Measurements from ENCODE around the gene PCDHA13.
"Not testable (repeated sequence)": the region's sequence is repeated elsewhere in the genome, so short reads cannot be mapped to it uniquely, and the experiment has no call there.

The PCDHA13 gene

DNA sequence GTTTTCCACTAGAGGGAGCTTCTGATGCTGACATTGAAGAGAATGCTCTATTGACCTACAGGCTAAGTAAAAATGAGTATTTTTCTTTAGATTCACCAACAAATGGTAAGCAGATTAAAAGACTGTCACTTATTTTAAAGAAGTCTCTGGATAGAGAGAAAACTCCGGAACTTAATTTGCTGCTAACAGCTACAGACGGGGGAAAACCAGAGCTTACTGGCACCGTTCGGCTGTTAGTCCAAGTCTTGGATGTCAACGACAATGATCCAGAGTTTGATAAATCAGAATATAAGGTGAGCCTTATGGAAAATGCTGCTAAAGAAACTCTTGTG, 12.4 kb upstream of the PCDHA13 start:
- no peak for DNase-seq (ENCODE audit: extremely low spot score)
- TF ChIP-seq HDGF (IDR thresholded peaks at IDR 0.05; ENCODE audit: borderline replicate concordance) (no peak), CTBP1 (IDR thresholded peaks at IDR 0.05; ENCODE audit: borderline replicate concordance) (no peak), ZNF384 (IDR thresholded peaks at IDR 0.05) (no peak)
- POLR2A ChIA-PET = interaction anchor here (1.3 to 1.4 kb wide), 2 partner anchors 57 to 171 kb away, joined by 4 to 33 read pairs; no protein-coding TSS in a partner anchor
- CTCF ChIA-PET = interaction anchor here (0.6 to 2.3 kb wide), 20 partner anchors 8 to 312 kb away, joined by 3 to 80 read pairs (median 5); partner anchors contain the start of genes PCDHA1, PCDHA10, PCDHA8 and PCDHAC1

DNA sequence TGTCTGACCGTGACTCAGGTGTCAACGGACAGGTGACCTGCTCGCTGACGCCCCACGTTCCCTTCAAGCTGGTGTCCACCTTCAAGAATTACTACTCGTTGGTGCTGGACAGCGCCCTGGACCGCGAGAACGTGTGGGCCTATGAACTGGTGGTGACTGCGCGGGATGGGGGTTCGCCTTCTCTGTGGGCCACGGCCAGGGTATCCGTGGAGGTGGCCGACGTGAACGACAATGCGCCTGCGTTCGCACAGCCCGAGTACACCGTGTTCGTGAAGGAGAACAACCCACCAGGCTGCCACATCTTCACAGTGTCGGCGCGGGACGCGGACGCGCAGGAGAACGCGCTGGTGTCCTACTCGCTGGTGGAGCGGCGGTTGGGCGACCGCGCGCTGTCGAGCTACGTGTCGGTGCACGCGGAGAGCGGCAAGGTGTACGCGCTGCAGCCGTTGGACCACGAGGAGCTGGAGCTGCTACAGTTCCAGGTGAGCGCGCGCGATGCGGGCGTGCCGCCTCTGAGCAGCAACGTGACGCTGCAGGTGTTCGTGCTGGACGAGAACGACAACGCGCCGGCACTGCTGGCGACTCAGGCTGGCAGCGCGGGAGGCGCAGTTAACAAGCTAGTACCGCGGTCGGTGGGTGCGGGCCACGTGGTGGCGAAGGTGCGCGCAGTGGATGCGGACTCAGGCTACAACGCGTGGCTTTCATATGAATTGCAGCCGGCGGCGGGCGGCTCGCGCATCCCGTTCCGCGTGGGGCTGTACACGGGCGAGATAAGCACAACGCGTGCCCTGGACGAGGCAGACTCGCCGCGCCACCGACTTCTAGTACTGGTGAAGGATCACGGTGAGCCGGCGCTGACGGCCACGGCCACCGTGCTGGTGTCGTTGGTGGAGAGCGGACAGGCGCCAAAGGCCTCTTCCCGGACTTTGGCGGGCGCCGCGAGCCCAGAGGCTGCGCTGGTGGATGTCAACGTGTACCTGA, 11.4 kb upstream of the PCDHA13 start:
- POLR2A ChIA-PET = no interaction called here

GRCh38 chr5:140875085-140876065, 6.5 kb upstream of the PCDHA13 start, which contains the start of gene PCDHA12:
Gene PCDHA12, plus strand, starts transcription at chr5:140875308. Its CDS starts 165 bp downstream, at chr5:140875473.
- no peak for TF ChIP-seq NFRKB (IDR thresholded peaks at IDR 0.05)
- TF ChIP-seq HDGF (IDR thresholded peaks at IDR 0.05; ENCODE audit: borderline replicate concordance) = no peak
- TF ChIP-seq BHLHE40 (IDR thresholded peaks at IDR 0.05; ENCODE audit: borderline replicate concordance) = no peak
- TF ChIP-seq FOXM1 (IDR thresholded peaks at IDR 0.05; ENCODE audit: borderline replicate concordance) = no peak
- no peak for TF ChIP-seq CTBP1 (IDR thresholded peaks at IDR 0.05; ENCODE audit: borderline replicate concordance)
- TF ChIP-seq SP1 (IDR thresholded peaks at IDR 0.05) = no peak
- TF ChIP-seq L3MBTL2 (conservative IDR thresholded peaks at IDR 0.05) = no peak
- TF ChIP-seq PKNOX1 (IDR thresholded peaks at IDR 0.05) = no peak
- TF ChIP-seq FOXK2 (IDR thresholded peaks at IDR 0.05) = no peak
- TF ChIP-seq ELF4 (IDR thresholded peaks at IDR 0.05) = no peak
- no peak for TF ChIP-seq ZNF384 (IDR thresholded peaks at IDR 0.05)
- TF ChIP-seq ARNT (IDR thresholded peaks at IDR 0.05) = no peak
- TF ChIP-seq FOXA1 (IDR thresholded peaks at IDR 0.05) = no peak
- TF ChIP-seq LEF1 (IDR thresholded peaks at IDR 0.05; ENCODE audit: borderline replicate concordance) = no peak
- TF ChIP-seq SUZ12 (IDR thresholded peaks at IDR 0.05) = no peak
- TF ChIP-seq TARDBP (IDR thresholded peaks at IDR 0.05) = no peak
- ChIA-PET POLR2A (no interaction called here), CTCF (no interaction called here)
- no peak for DNase-seq (ENCODE audit: extremely low spot score)

More for the DNA sequence above, 11.4 kb upstream of the PCDHA13 start:
- CTCF ChIA-PET = interaction anchor here (0.6 to 2.3 kb wide), 8 partner anchors 9 to 175 kb away, joined by 3 to 80 read pairs (median 6); partner anchors contain the start of genes PCDHA10 and PCDHAC1
- DNase-seq (ENCODE audit: extremely low spot score) = no peak
- no peak for TF ChIP-seq L3MBTL2 (conservative IDR thresholded peaks at IDR 0.05)

DNA sequence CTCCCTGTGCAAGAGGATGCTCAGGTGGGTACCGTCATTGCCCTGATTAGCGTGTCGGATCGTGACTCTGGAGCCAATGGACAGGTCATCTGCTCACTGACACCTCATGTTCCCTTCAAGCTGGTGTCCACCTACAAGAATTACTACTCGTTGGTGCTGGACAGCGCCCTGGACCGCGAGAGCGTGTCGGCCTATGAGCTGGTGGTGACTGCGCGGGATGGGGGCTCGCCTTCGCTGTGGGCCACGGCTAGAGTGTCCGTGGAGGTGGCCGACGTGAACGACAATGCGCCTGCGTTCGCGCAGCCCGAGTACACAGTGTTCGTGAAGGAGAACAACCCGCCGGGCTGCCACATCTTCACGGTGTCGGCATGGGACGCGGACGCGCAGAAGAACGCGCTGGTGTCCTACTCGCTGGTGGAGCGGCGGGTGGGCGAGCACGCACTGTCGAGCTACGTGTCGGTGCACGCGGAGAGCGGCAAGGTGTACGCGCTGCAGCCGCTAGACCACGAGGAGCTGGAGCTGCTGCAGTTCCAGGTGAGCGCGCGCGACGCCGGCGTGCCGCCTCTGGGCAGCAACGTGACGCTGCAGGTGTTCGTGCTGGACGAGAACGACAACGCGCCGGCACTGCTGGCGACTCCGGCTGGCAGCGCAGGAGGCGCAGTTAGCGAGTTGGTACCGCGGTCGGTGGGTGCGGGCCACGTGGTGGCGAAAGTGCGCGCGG, 5.2 kb upstream of the PCDHA13 start:
- CTCF ChIA-PET = not testable (repeated sequence)

GRCh38 chr5:140877262-140877581, 4.7 kb upstream of the PCDHA13 start:
- ChIA-PET POLR2A (no interaction called here), CTCF (no interaction called here)
- DNase-seq (ENCODE audit: extremely low spot score) = no peak

More for the DNA sequence above, 5.2 kb upstream of the PCDHA13 start:
- DNase-seq (ENCODE audit: extremely low spot score); POLR2A ChIA-PET: not testable (repeated sequence)

DNA sequence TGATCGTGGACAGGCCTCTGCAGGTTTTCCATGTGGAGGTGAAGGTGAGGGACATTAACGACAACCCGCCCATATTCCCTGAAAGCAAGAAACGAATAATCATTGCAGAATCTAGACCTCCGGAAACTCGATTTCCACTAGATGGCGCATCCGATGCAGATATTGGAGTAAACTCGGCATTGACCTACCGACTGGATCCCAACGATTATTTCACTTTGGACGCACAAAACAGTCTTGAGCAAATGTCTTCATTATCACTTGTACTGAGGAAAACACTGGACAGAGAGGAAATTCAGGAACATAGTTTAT, 621 bp downstream of the PCDHA13 start:
- no peak for DNase-seq (ENCODE audit: extremely low spot score)
- ChIA-PET POLR2A (no interaction called here), CTCF (no interaction called here)
- TF ChIP-seq LEF1 (IDR thresholded peaks at IDR 0.05; ENCODE audit: borderline replicate concordance) (no peak), TARDBP (IDR thresholded peaks at IDR 0.05) (no peak), SP1 (IDR thresholded peaks at IDR 0.05) (no peak), CTBP1 (IDR thresholded peaks at IDR 0.05; ENCODE audit: borderline replicate concordance) (no peak), SUZ12 (IDR thresholded peaks at IDR 0.05) (no peak), FOXK2 (IDR thresholded peaks at IDR 0.05) (no peak), ARNT (IDR thresholded peaks at IDR 0.05) (no peak), ZNF384 (IDR thresholded peaks at IDR 0.05) (no peak), BHLHE40 (IDR thresholded peaks at IDR 0.05; ENCODE audit: borderline replicate concordance) (no peak), HDGF (IDR thresholded peaks at IDR 0.05; ENCODE audit: borderline replicate concordance) (no peak), NFRKB (IDR thresholded peaks at IDR 0.05) (no peak), FOXM1 (IDR thresholded peaks at IDR 0.05; ENCODE audit: borderline replicate concordance) (no peak)

More at GRCh38 chr5:140877262-140877581, 4.7 kb upstream of the PCDHA13 start:
- TF ChIP-seq ZNF384 (IDR thresholded peaks at IDR 0.05) (no peak), LEF1 (IDR thresholded peaks at IDR 0.05; ENCODE audit: borderline replicate concordance) (no peak), FOXK2 (IDR thresholded peaks at IDR 0.05) (no peak), ARNT (IDR thresholded peaks at IDR 0.05) (no peak), HDGF (IDR thresholded peaks at IDR 0.05; ENCODE audit: borderline replicate concordance) (no peak), SUZ12 (IDR thresholded peaks at IDR 0.05) (no peak), CTBP1 (IDR thresholded peaks at IDR 0.05; ENCODE audit: borderline replicate concordance) (no peak), ELF4 (IDR thresholded peaks at IDR 0.05) (no peak), TARDBP (IDR thresholded peaks at IDR 0.05) (no peak), FOXA1 (IDR thresholded peaks at IDR 0.05) (no peak)

- TF ChIP-seq LEF1 (IDR thresholded peaks at IDR 0.05; ENCODE audit: borderline replicate concordance) (no peak), ARNT (IDR thresholded peaks at IDR 0.05) (no peak), HDGF (IDR thresholded peaks at IDR 0.05; ENCODE audit: borderline replicate concordance) (no peak), ZNF384 (IDR thresholded peaks at IDR 0.05) (no peak), L3MBTL2 (conservative IDR thresholded peaks at IDR 0.05) (no peak), FOXA1 (IDR thresholded peaks at IDR 0.05) (no peak), BHLHE40 (IDR thresholded peaks at IDR 0.05; ENCODE audit: borderline replicate concordance) (no peak), CTBP1 (IDR thresholded peaks at IDR 0.05; ENCODE audit: borderline replicate concordance) (no peak), SP1 (IDR thresholded peaks at IDR 0.05) (no peak), SUZ12 (IDR thresholded peaks at IDR 0.05) (no peak), ELF4 (IDR thresholded peaks at IDR 0.05) (no peak), TARDBP (IDR thresholded peaks at IDR 0.05) (no peak), PKNOX1 (IDR thresholded peaks at IDR 0.05) (no peak), FOXK2 (IDR thresholded peaks at IDR 0.05) (no peak), NFRKB (IDR thresholded peaks at IDR 0.05) (no peak), FOXM1 (IDR thresholded peaks at IDR 0.05; ENCODE audit: borderline replicate concordance) (no peak)
- CTCF ChIA-PET = no interaction called here
- POLR2A ChIA-PET = no interaction called here
- DNase-seq (ENCODE audit: extremely low spot score) = no peak
These were observed 1.4 kb downstream of the PCDHA13 start for GRCh38 chr5:140883373-140883772.

Measured in HEK293T (cell line).